Measurements from ENCODE around the gene EGFL7. TPM values are rescaled to one million over a fixed set of nuclear protein-coding genes. Genes with fewer than 3 reads are reported as not detected.
"Not testable (repeated sequence)": the region's sequence is repeated elsewhere in the genome, so short reads cannot be mapped to it uniquely, and the experiment has no call there.

EGFL7 gene
- total RNA-seq, 2 donors from 2014 or later: 86.6 to 138 TPM

- ATAC-seq; DNase-seq; intact Hi-C loops (cut with DNase I): not testable (repeated sequence)
These were observed 30.6 kb upstream of the EGFL7 start for GRCh38 chr9:136632072-136632471.

GRCh38 chr9:136632491-136633106 is 30.1 kb upstream of the EGFL7 start:
- ATAC-seq; intact Hi-C loops (cut with DNase I); DNase-seq: not testable (repeated sequence)

DNA sequence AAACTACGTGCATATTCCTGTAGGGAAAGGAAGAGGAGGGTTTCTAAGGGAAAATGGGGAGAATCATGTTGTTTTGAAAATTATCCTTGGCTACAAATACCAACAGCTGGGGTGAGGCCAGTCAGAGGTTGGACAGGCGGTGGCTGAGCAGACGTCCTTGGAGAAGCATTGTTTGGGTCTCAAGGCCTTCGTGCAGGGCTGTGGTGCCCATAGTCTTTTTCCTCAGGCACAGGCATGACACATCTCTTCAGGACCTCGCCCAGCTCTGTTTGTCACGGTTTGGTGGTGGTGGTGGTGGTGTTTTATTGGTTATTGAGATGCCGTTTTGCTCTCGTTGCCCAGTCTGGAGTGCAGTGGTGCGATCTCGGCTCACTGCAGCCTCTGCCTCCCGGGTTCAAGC is 27.8 kb upstream of the EGFL7 start:
- intact Hi-C loops (cut with DNase I): no loop called here
- ATAC-seq: no peak
- no peak for DNase-seq

DNA sequence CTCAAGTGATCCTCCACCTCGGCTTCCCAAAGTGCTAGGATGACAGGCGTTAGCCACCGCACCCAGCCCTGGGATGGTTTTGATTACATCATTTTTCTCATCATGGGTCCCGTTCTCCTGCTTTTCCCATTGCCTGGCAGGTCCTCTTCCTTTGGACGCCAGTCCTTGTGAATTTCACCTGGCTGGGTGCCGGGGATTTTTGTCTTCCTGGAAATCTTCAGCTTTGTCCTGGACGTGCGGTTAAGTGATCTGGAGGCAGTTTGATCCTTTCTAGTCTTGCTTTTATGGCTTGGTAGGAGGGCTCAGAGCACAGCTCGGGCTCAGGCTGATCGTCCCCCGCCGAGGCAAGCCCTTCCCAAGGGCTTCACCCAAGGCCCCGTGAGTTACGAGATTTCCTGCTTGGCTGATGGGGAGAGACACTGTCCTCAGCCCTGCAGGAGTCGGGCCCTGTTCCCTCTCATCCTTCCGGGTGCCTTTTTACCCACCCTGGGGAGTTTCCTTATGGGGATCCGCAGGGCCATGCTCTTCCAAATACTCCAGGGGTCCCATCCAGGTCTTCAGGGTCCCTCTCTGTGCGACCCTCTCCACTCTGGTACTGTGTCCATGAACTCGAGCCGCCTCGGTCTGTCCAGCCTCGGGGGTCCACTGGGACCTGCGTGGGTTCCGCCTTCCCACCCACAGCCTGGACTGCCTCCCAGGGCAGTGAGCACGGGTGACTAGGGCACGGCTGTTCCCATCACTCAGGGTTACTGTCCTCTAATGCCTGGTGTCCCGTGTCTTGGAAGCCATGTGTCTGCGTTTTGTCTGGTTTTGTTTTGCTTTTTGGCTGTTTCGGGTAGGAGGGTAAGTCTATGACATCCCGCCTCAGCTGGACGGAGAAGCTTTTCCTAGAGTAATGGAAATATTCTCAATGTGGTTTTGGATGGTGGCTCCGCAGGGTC is 22.3 kb upstream of the EGFL7 start:
- peak; percentile 28 for DNase-seq
- no peak for ATAC-seq
- intact Hi-C loops (cut with DNase I): loop anchor here in 1 of 2 donors (10.0 kb wide), 1 partner anchor 54 kb away; no protein-coding TSS in a partner anchor

DNA sequence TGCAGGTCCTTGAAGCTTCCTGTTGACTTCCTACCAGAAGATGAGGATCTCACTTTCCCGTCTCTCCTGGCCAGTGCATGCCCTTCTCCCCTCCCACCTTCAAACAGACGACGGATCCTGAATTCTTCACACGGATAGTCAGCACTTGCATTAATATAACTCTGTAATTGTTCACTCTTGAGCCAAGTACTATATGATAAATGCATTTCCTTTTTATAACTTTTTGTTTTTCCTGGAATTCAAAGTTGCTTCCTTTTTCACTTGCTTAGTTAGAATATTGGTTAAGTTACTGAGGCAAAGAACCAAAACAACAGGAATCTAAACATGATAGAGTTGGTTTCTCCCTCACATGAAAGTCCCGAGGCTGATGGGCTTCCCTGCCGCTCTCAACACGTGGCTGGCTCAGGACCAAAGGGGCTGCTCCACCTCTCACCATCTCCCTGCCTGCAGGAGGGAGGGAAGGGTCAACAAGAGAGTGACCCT is 20.2 kb upstream of the EGFL7 start:
- intact Hi-C loops (cut with DNase I): loop anchor here in 1 of 2 donors (10.0 kb wide), 1 partner anchor 52 kb away; no protein-coding TSS in a partner anchor
- ATAC-seq (no peak), DNase-seq (peak; percentile 45)

- intact Hi-C loops (cut with DNase I): loop anchor here in 1 of 2 donors (10.0 kb wide), 1 partner anchor 51 kb away; no protein-coding TSS in a partner anchor
- ATAC-seq (peak; percentile 1 to 15), DNase-seq (peak; percentile 38)
These were observed 18.9 kb upstream of the EGFL7 start for GRCh38 chr9:136643596-136644342.

DNA sequence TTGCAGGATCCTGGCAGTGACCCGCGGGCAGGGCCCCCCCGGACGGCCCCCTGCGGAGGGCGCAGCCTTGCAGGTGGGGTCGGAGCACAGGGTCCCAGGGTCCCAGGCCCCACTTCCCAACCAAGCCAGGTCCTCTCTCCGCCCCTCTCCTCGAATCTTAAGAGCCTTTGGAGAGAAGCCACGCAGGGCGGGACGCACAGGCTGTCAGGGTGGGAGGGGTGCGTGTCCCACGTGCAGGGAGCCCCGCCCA is 18.4 kb upstream of the EGFL7 start:
- ATAC-seq (peak; percentile 85 to 86), DNase-seq (peak; percentile 94)
- intact Hi-C loops (cut with DNase I): loop anchor here in 1 of 2 donors (10.0 kb wide), 1 partner anchor 51 kb away; no protein-coding TSS in a partner anchor

DNA sequence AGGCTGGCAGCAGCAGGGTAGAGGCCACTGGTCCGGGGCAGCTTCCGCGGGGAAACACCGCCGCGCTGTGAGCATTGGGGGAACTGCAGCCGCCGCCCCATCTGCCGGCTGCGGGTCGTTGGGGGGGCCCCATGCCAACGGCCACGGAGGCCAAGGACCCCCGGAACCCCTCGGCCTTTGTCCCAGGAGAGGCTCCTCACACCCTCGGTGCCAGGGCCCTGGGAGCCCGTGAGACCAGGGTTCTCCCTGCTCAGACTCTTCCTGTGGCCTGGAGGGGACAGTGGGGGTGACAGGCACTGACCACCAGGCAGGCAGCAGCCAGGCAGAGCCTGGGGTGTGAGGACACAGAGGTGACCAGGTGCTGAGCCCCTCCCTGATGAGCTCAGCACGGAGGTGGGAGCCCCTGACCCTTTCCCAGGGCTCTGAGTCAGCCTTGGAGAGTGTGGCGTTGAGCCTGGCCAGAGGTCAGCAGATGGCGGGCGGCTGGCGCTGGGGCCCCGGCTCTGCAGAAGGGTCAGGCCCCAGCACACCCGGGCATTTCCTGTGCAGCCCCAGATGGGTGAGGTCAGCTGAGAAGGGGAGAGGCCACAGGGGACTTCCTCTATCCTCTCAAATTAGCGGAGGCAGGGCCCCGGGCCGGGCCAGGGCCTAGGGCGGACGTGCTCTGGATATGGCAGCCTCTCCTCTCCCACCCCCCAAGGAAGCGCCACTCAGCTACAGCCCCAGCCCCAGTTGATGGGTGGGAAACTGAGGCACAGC is 17.9 kb upstream of the EGFL7 start:
- intact Hi-C loops (cut with DNase I): loop anchor here (5.0 to 10.0 kb wide), 2 partner anchors 48 to 50 kb away; no protein-coding TSS in a partner anchor
- ATAC-seq (peak; percentile 45 to 69), DNase-seq (peak; percentile 86)

DNA sequence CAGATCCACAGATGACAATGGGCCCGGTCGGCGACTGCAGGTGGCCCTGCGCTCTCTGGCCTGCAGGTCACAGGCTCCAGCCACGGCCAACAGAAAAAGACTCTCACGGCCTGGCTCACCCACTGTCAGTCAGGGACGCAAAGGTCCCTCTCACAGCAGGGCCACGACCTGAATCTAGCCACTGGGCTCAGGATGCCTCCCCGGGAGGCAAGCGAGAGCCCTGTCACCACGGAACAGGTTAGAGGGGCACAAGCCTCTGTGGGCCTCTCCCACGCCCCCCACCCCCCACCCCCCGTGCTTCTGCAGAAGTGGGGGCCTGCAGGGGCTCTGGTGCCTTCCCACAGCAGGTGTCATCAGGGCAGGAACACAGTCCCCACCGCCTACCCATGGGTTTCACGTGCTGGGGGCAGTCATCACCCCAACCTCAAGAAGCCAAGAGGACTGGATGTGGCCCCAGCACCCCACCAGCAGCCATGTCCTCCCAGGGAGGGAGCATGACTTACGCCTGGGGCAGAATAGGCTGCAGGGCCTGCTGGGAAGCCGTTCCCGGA is 17.3 kb upstream of the EGFL7 start:
- intact Hi-C loops (cut with DNase I): loop anchor here (5.0 to 10.0 kb wide), 2 partner anchors 47 to 49 kb away; no protein-coding TSS in a partner anchor
- DNase-seq (no peak), ATAC-seq (peak in 1 of 2 donors; percentile 1)

DNA sequence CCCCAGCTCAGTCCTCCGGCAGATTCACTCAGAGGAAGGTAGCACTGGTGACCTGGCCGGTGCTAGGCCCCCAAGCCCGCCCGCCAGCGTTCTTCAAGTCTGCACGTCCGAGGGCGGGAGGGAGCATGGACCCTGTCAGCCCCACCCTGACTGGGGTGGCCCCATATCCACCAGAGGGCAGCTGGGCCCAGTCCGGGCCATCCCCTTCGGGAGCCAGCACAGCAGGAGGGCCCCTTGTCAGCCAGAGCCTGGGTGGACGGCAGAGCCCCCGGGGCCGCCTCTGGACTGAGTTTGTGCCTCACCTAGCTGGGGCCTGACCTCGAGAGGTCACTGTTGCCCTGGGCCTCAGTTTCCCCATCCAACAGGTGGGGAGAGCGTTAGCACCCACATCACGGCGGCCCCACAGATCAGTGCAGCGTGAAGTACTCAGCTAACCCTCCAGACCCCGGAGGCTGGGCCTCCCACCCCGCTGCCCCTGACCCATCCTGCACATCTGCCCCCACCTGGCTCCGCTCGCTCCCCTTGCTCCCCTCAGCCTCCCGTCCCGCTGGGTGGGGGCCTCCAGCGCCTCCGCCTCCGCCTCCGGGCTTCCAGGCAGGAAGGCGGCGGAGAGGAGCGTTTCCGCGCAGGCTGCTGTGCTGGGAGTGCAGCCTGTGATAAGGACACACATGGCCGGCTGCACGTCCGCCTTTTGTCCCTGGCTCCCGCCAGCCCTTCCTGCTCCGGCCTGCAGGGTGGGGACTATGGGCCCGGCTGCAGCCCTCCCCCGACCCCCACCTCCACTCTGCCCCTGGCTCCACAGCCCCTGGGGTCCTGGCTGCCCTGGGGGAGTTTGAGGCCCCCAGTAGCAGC is 16.6 kb upstream of the EGFL7 start:
- intact Hi-C loops (cut with DNase I): loop anchor here (5.0 to 10.0 kb wide), 2 partner anchors 46 to 49 kb away; no protein-coding TSS in a partner anchor
- DNase-seq (peak; percentile 91), ATAC-seq (peak; percentile 55 to 58)

DNA sequence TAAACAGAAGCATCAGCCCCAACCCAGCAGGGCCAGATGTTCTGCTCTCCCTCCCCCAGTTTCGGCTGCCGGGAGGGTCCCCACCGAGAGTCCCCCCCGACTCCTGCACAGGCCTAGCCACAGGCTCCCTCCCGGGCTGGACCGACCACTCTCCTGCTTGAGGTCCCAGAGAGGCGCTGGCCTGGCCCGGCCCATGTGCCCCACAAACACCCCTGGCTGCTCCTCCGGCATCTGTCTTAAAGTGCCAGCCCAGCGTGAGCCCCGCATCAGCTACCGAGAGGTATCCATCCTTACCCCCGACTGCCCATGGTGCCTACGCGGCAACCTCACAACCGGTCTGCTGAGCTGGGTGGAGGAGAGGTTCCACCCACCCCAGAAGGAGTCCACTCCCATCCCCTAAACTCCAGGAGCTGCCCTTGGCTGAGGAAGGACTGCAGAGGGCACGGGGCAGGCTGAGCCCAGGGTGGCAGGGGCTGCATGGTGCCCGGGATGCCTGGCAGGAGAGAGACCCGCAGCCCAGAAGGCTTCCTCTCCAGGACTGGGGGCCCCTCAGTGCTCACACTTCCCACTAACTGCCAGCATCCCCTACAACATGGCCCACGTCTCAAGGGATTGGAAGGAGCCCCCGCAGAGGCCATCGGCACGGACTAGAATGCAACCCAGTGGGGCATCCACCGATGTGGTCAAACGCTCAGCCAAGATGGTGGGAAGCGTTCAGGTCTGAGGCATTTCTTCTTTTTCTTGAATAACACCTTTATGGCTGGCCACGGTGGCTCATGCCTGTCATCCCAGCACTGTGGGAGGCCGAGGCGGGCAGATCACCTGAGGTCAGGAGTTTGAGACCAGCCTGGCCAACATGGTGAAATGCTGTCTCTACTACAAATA is 15.6 kb upstream of the EGFL7 start:
- ATAC-seq (no peak), DNase-seq (peak; percentile 46)
- intact Hi-C loops (cut with DNase I): loop anchor here (5.0 to 10.0 kb wide), 2 partner anchors 45 to 48 kb away; no protein-coding TSS in a partner anchor

- intact Hi-C loops (cut with DNase I): loop anchor here (5.0 to 10.0 kb wide), 2 partner anchors 44 to 46 kb away; no protein-coding TSS in a partner anchor
- ATAC-seq: no peak
- peak; percentile 86 for DNase-seq
These were observed 14.0 kb upstream of the EGFL7 start for GRCh38 chr9:136648751-136649150.

DNA sequence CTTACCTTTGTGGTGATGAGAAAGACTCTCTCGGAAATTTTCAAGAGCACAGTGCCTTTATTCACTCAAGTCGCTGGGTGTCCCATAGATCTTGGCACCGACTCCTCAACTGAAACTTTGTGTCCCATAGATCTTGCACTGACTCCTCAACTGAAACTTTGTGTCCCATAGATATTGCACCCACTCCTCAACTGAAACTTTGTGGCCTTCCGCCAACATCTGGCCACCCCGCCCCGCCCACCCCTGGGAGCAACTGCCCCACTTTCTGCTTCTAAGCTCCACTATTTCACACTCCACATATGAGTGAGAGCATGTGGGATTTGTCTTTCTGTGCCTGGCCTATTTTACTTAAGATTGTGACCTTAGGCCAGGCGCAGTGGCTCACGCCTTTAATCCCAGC is 12.7 kb upstream of the EGFL7 start:
- intact Hi-C loops (cut with DNase I): no loop called here
- DNase-seq (no peak), ATAC-seq (no peak)

DNA sequence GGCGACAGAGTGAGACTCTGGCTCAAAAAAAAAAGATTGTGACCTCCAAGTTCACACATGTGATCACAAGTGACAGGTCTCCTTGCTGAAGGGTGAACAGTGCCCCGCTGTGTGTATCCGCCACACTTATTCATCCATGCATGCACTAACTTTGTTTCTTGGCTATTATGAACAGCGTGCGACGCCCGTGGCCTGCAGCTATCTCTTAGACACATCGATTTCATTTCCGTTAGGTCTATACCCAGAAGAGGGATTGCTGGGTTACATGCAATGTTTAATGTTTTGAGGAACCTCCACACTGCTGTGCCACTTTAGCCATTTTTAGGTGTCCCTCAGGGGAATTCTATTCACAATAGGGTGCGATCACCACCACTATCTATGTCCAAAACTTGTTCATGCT is 12.1 kb upstream of the EGFL7 start:
- intact Hi-C loops (cut with DNase I): no loop called here
- ATAC-seq: no peak
- no peak for DNase-seq

- intact Hi-C loops (cut with DNase I): no loop called here
- DNase-seq (no peak), ATAC-seq (no peak)
These were observed 10.9 kb upstream of the EGFL7 start for GRCh38 chr9:136651860-136652259.

All from left cardiac atrium (tissue), 4 donors.